Heart right ventricle (tissue), 16 donors: ENCODE results near the gene AUTS2. TPM values are rescaled to one million over a fixed set of nuclear protein-coding genes. Genes with fewer than 3 reads are reported as not detected.

Experiments used
- ATAC-seq, 8 donors: fragments of 200-7000 bp; cut with Tn5 transposase; one replicate each; pipeline ENCODE4 v1.9.1; 2020; ENCODE audit warnings: mild to moderate bottlenecking in 8 of 8, moderate library complexity in 8 of 8, moderate number of reproducible peaks in 1 of 8
- DNase-seq, 2 donors: peaks; one replicate each; pipeline ENCODE4 v3.0.0-alpha.2; 2020
- H3K27ac ChIP-seq, 10 donors: fragments of 200-600 bp; sonication (generic) in 2 of 10; one replicate each; pipeline versions ENCODE4 v1.5.0 to v1.8.0; 2020 to 2022; ENCODE audit warnings: mild to moderate bottlenecking in 3 of 10
- H3K27me3 ChIP-seq, 7 donors: fragments of 200-600 bp; one replicate each; pipeline ENCODE4 v1.8.0; 2021 to 2022; ENCODE audit warnings: mild to moderate bottlenecking in 2 of 7
- H3K36me3 ChIP-seq, 9 donors: fragments of 200-600 bp; sonication (generic) in 1 of 9; one replicate each; pipeline versions ENCODE4 v1.5.0 to v1.8.0; 2020 to 2022; ENCODE audit warnings: mild to moderate bottlenecking in 2 of 9
- H3K4me1 ChIP-seq, 9 donors: fragments of 200-600 bp; sonication (generic) in 1 of 9; one replicate each; pipeline versions ENCODE4 v1.5.0 to v1.8.0; 2020 to 2022; ENCODE audit warnings: mild to moderate bottlenecking in 4 of 9
- H3K4me3 ChIP-seq, 10 donors: fragments of 200-600 bp; sonication (generic) in 2 of 10; one replicate each; pipeline versions ENCODE4 v1.5.0 to v1.8.0; 2020 to 2022; ENCODE audit warnings: mild to moderate bottlenecking in 7 of 10, moderate library complexity in 2 of 10
- H3K9me3 ChIP-seq, 11 donors: fragments of 200-600 bp in 10 of 11; sonication (generic) in 2 of 11; one replicate each; pipeline versions ENCODE4 v1.5.0 to v1.8.0; 2013 to 2022; ENCODE audit warnings: mild to moderate bottlenecking in 2 of 11, control low read depth in 1 of 11, moderate library complexity in 1 of 11
- WGBS, 2 donors: extraction: QIAGEN DNeasy Blood & Tissue Kit; methylation state at CpG; one replicate each; pipeline ENCODE4 v1.1.7; 2013; ENCODE audit warnings: inconsistent platforms in 1 of 2; 5-methylcytosine and 5-hydroxymethylcytosine counted together
- intact Hi-C, 10 donors: fragments of 100-400 bp; cut with DNase I; formaldehyde crosslinking; loops; one replicate each; pipeline versions ENCODE4 v1.11.1 to v1.14.2; 2022
- polyA plus RNA-seq, 2 donors: library from polyadenylated mRNA; stranded (reverse); fragments of 200-250 nt; gene quantifications; one replicate each; pipeline ENCODE4 v1.2.3, GENCODE V29; 2013
- total RNA-seq, 10 donors: library from RNA; stranded (reverse); fragmentation: NEBNext Ultra II Directional in 3 of 10; extraction: Animal tissue kit (Norgen Biotek cat#: 25700) in 3 of 10; gene quantifications; one replicate each; pipeline versions ENCODE4 v1.2.1 to v1.2.4, GENCODE V29; 2021 to 2023
- TF ChIP-seq, protein P1 (sequence below), 9 donors: fragments of 200-600 bp; sonication (generic) in 2 of 9; IDR thresholded peaks; one replicate each; pipeline versions ENCODE4 v1.5.0 to v1.8.0; 2021 to 2022; ENCODE audit warnings: antibody characterized with exemption in 9 of 9, mild to moderate bottlenecking in 5 of 9, moderate library complexity in 1 of 9
- donor health status: Arrhythmogenic right ventricular cardiomyopathy.
- donor health status: ischemic (EF 13 %, LVEDD 7.1; RV severe dilation, severe dysfunction).
- donor health status: healthy with polysubstance abuse.
- donor health status: DM: no; HTN: yes; CAD: no.
- donor health status: DM: no; HTN: no; CAD: no.
- donor health status: ischemic (EF 25% LVEDD 6.9; RV normal size, moderate dysfunction).
- donor health status: ischemic (EF 25% LVEDD 5.7; RV mildly dilated, moderate dysfunction).
- donor health status: healthy.
- donor health status: DM: yes; HTN: yes; CAD: no.
- donor health status: Ischemic cardiomyopathy.
- donor health status: ischemic (EF 35%, LVEDD 5.7; RV mildly dilated, moderate dysfunction).
- donor health status: nonischemic (EF 11% LVEDD 7.7; RV severe dilation, severe dysfunction).
- donor health status: DM: yes; HTN: yes; CAD: no.
- donor health status: PGD.
- donor health status: ischemic (EF 29% LVEDD 5.4; RV normal size, mild dysfunction).
- donor health status: nonischemic (EF 23%, LVEDD 6.1; RV moderate dilation, normal function).

AUTS2 gene
- total and polyA plus RNA-seq, 12 donors, result 1.6 to 11.2 (median 7.3) TPM

DNA sequence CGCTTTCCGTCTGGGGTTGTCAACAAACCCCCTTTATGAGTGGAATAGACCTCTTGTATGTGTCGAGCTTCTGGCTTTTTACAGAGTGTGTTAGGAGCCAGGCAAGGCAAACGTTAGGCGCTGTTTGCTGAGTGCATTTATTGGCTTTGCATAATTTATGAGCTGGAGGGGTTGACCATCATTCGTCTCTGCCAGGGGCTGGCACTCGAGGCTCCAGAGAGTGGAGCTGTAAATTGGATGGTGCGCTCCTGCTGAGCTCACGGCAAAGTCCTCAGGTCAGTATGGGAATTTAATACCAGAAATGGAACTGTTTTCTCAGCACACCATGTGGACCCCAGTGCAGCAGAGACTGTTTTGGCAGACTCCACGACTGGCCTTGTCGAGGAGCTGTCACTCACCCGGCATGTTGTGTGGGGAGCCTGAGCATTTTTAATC, 834.3 kb downstream of the AUTS2 start:
- DNase-seq (no peak), ATAC-seq (no peak)
- Histone ChIP-seq H3K9me3 (no peaks in the 10 kb centered on the region), H3K27me3 (no peaks in the 10 kb centered on the region), H3K36me3 (no peaks in the 10 kb centered on the region), H3K4me1 (no peaks in the 10 kb centered on the region), H3K27ac (no peak overlapping the region), H3K4me3 (no peak overlapping the region)
- intact Hi-C loops, result no loop called here
- TF ChIP-seq, protein P1, sequence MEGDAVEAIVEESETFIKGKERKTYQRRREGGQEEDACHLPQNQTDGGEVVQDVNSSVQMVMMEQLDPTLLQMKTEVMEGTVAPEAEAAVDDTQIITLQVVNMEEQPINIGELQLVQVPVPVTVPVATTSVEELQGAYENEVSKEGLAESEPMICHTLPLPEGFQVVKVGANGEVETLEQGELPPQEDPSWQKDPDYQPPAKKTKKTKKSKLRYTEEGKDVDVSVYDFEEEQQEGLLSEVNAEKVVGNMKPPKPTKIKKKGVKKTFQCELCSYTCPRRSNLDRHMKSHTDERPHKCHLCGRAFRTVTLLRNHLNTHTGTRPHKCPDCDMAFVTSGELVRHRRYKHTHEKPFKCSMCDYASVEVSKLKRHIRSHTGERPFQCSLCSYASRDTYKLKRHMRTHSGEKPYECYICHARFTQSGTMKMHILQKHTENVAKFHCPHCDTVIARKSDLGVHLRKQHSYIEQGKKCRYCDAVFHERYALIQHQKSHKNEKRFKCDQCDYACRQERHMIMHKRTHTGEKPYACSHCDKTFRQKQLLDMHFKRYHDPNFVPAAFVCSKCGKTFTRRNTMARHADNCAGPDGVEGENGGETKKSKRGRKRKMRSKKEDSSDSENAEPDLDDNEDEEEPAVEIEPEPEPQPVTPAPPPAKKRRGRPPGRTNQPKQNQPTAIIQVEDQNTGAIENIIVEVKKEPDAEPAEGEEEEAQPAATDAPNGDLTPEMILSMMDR (IDR thresholded peaks at IDR 0.05), result no peak
- WGBS, 2 donors, result 88 to 95% methylated on average over 12 of the region's 12 CpGs

DNA sequence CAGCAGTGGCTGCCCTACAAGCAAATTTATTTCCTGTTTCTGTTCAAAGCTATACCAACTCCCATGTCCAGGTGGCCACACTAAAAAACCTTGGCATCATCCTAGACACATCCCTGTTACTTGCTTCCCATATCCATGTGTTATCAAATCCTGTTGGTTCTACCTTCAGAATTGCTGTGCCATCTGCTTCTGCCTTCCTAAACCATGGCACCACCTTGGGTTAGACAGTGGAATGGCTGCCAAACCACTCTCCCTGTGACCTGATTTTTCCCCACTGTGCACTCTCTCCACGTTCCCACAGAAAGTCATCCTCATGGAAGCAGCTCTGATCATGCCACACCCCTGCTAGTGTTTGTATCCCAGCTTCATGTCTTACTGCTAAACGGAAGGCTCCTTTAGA, 836.1 kb downstream of the AUTS2 start:
- 90 to 93% methylated on average over 2 of the region's 2 CpGs for WGBS, 2 donors
- no peak overlapping the region for H3K27ac ChIP-seq

DNA sequence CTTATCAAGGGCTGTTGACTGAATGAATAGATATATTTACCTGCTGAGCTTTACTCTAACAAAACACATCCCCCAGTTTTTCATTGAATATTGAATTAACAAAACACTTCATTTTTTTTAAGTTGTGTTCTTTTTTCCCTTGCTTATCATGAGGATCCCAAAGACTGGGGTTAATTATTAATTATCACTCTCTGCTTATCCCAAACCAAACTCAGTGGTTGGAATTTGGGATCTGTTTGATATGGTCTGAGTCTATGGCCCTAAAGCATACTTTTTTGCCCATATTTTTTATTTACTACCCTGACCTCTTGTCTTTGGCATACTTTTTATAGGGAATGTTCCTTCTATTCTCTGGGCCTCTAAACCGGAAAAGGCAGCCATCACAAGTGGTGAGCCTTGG, 836.5 kb downstream of the AUTS2 start:
- TF ChIP-seq, protein P1 (IDR thresholded peaks at IDR 0.05), result no peak
- 90 to 94% methylated on average over 1 of the region's 1 CpG for WGBS, 2 donors
- no peaks in the 10 kb centered on the region for H3K27me3 ChIP-seq
- no peaks in the 10 kb centered on the region for H3K9me3 ChIP-seq
- no peaks in the 10 kb centered on the region for H3K4me1 ChIP-seq
- DNase-seq (no peak), ATAC-seq (no peak)
- intact Hi-C loops, result no loop called here
- no peak overlapping the region for H3K4me3 ChIP-seq
- H3K27ac ChIP-seq, result no peak overlapping the region
- no peaks in the 10 kb centered on the region for H3K36me3 ChIP-seq

More for the DNA sequence above, 836.1 kb downstream of the AUTS2 start:
- TF ChIP-seq, protein P1 (IDR thresholded peaks at IDR 0.05), result no peak
- Histone ChIP-seq H3K4me1 (no peaks in the 10 kb centered on the region), H3K4me3 (no peak overlapping the region), H3K9me3 (no peaks in the 10 kb centered on the region), H3K27me3 (no peaks in the 10 kb centered on the region), H3K36me3 (no peaks in the 10 kb centered on the region)
- ATAC-seq, result no peak
- intact Hi-C loops, result no loop called here
- no peak for DNase-seq

DNA sequence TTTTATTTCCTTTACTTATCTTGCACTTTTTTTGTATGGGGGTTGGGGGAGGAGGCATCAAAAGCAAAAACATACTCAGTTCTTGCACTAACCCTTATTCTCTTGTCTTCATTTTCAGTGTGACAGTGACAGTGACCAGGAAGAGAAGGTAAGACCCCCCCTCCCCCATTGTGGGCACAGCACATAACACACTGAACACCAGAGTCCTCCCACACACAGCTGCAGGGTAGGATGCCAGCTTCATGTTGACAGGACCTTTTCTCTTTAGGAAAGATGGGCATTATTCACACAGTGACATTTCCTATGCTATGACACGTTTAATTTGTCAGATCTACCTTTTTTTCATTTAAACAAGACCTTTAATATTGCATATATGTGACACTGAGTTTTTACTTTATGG, 837.4 kb downstream of the AUTS2 start:
- TF ChIP-seq, protein P1 (IDR thresholded peaks at IDR 0.05), result no peak
- H3K27ac ChIP-seq, result no peak overlapping the region
- 96 to 100% methylated on average over 1 of the region's 1 CpG for WGBS, 2 donors
- no peak overlapping the region for H3K4me3 ChIP-seq
- no peaks in the 10 kb centered on the region for H3K9me3 ChIP-seq
- intact Hi-C loops, result no loop called here
- no peaks in the 10 kb centered on the region for H3K4me1 ChIP-seq
- H3K27me3 ChIP-seq, result no peaks in the 10 kb centered on the region
- H3K36me3 ChIP-seq, result no peaks in the 10 kb centered on the region
- ATAC-seq (no peak), DNase-seq (no peak)
